OCI-M1 (cell line): ENCODE results near the gene ZIC5.

Experiments
- DNase-seq: peaks from one replicate; lab custom pipeline; 2025; lab: John Stamatoyannopoulos, UW

Gene ZIC5

GRCh38 chr13:99975626-99976025 lies 4.1 kb upstream of the ZIC5 start:
- no peak for DNase-seq

- DNase-seq, result no peak
These were observed 3.5 kb upstream of the ZIC5 start for GRCh38 chr13:99974939-99975561.

- no peak for DNase-seq
These were observed 2.9 kb upstream of the ZIC5 start for GRCh38 chr13:99974296-99974938.

- no peak for DNase-seq
These were observed 2.2 kb upstream of the ZIC5 start for GRCh38 chr13:99973808-99974185.

- DNase-seq, result no peak
These were observed 1.7 kb upstream of the ZIC5 start for GRCh38 chr13:99973163-99973807.

GRCh38 chr13:99972190-99972731 lies 694 bp upstream of the ZIC5 start:
- DNase-seq, result no peak

GRCh38 chr13:99970651-99971575 lies 654 bp downstream of the ZIC5 start:
- DNase-seq, result no peak

DNA sequence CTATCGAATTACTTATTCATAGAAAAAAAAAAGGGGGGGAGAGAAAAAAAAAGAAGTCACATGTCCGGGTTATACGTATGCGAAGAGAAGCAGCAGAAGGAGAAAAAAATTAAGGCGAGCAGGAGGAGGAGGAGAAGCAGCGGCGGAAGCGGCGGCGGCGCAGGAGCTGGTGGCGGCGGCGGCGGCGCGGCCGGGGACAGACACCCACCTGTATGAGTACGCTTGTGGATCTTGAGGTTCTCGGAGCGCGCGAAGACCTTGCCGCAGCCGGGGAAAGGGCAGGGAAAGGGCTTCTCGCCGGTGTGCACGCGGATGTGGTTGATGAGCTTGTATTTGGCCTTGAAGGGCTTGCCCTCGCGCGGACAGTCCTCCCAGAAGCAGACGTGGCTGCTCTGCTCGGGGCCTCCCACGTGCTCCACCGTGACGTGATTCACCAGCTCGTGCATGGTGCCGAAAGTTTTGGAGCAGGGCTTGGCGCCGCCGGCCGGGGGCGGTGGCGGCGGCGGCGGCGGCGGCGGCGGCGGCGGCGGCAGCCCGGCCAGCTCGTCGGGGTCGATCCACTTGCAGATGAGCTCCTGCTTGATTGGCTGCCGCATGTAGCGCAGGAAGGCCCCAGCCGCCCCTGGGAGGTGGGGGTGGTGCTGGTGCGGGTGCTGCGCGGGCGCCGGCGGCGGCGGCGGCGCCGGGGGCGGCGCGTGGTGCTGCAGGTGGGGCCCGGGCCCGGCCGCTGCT lies 1.5 kb downstream of the ZIC5 start:
- DNase-seq, result no peak

DNA sequence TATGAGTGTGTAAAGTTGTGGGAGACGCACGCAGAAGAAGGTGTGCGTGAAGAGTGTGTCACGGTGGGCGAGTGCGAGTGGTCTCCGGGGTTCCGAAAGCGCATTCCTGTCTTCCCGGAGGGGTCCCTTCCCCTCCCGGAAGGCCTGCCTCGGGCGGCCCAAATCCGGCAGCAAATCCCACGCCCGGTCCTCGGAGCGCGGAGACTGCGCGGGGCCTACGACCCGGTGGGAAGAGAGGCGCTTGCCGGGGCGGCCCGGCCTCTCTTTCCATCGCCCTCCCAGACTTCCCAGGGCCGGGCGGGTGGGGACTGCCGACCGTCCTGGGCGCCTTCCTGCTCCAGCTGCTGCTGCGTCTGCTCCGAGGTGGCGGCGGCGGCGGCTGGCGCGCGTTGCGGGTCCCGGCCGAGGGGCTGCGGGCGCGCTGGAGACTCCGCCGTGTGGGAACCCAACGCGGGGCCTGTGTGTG lies 2.1 kb downstream of the ZIC5 start:
- DNase-seq, result no peak

DNA sequence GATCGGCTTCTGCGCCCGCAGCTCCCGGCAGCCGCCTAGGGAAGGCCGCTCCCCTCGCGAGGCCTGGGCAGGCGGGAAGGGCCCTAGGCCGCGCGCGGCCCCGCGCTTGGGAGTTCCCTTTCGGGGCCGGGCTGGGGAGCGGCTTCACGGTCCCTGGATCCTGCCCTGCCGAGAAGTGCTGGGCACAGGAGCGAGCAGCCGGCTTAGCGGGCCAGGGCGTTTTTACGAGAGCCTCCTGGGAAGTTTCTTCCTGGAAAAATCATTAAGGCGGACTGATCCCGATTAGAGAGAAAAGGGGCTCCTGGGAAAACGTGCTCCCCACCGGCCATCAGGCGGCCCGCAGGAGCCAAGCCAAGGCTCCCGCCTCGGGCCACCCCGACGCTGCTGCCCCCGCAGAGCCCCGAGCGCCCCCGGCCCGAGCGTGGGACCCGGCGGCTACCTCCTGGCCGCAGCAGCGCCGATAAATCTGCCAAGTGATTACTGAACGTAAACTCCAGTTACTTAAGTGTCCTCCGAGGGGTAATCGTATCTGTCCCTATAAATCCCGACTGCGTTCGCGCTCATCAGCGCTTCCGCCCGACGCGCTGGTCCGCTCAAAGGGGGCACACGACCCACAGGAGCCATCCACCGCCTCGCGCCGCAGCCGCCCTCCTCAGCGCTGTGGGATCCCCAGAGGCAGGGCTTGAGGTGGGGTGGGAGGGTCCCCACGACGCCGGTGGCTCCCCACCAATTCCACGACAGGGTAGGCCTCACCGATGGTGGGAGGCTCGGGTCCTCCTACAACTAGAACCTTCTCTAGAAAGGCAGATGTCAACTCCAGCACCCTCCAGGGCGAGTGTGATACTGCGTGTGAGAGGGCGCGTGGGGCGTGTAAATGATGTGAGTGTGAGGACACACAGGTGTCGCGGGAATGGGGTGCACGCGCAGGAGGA lies 2.8 kb downstream of the ZIC5 start:
- DNase-seq, result no peak

GRCh38 chr13:99967869-99968520 lies 3.6 kb downstream of the ZIC5 start:
- DNase-seq, result no peak

GRCh38 chr13:99967498-99967868 lies 4.1 kb downstream of the ZIC5 start:
- DNase-seq, result no peak

GRCh38 chr13:99966064-99966805 lies 5.3 kb downstream of the ZIC5 start:
- no peak for DNase-seq

- DNase-seq, result no peak
These were observed 6.1 kb downstream of the ZIC5 start for GRCh38 chr13:99965329-99966000.

GRCh38 chr13:99963816-99964339 lies 7.7 kb downstream of the ZIC5 start:
- DNase-seq, result no peak

DNA sequence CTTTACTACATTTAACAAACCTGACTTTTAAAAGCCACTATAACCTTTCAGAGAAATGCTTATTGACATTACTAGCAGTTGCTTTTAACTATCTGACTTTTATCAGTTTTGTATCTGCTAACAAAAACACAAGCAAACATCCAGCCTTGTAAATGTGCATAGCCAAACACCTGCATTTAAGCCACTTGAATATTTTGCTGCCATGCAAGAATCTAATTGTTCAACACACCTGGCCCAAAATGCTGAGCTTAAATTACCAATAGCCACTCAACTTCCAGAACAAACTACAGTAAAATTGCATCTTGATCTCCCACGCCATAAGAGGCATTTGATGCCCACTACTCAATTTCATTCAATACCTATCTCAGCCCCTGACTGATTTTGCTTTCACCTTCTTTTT lies 9.3 kb downstream of the ZIC5 start:
- no peak for DNase-seq

DNA sequence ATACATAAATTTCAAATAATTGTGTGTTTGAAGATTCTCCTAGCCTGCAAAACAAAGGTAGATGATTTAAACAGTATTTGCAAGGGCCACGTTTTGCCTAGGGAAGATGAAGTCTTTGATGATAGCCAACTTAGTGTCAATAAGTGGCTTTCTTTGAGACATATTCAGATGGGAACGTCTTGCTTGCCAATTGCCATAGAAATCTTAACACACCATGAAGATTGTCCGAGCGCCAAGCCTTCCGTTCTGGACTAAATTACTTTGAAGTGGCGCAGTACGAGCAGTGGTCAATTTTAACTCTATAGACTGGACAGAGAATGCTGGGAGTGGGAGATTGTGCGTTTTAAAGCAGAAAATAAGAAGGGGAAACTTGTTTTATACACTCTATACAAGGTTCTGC lies 9.9 kb downstream of the ZIC5 start:
- no peak for DNase-seq

DNA sequence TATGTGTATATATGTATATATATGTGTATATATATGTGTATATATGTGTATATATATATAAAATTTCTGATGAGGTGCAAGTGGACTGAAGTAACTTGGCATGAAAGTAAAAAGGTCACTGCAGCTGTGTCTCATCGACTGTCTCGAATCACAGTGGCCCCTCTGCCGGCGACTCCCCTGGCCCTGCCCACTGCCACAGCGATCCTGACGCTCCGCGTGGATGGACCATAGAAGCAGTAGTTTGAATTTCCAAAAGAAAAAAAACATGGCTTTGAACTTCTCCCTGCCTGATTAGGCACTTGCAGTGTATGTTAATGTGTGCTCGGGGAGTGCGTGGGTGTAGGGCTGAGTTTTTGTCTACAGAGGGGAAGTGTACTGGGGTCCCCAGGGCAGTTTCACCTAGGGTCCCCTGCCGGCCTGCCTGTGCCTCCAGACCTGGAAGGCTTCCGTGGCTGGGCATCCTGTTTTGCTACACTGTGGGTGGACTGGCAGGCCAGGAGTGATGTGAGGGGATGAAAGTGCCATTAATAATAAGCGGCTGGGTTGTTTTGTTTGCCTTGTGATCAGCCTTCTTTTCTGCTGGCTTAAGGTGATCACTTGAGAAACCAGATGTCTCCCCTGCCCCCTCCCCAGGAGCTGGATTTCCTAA lies 10.8 kb downstream of the ZIC5 start:
- no peak for DNase-seq
